Neural cell (in vitro differentiated cells): ENCODE measurements around the gene AFAP1. TPM values are rescaled to one million over a fixed set of nuclear protein-coding genes. Genes with fewer than 3 reads are reported as not detected.

Source experiments
- H2AFZ ChIP-seq: fragments of 200-600, 300-800 bp; sonication (generic), shearing (Covaris generic); 2 replicates; pipeline ENCODE4 v1.6.0; 2014; ENCODE audit warnings: low read depth, mild to moderate bottlenecking, antibody characterized with exemption, low read length, moderate library complexity
- H3F3A ChIP-seq: fragments of 200-600 bp; shearing (Covaris generic); 2 replicates; pipeline ENCODE4 v1.6.1; 2016; ENCODE audit warnings: mild to moderate bottlenecking, moderate library complexity, mixed read lengths, antibody characterized with exemption, low read length; ENCODE audit not compliant: insufficient read depth, poor library complexity, severe bottlenecking
- H3K27ac ChIP-seq: fragments of 200-600, 300-800 bp; sonication (generic), shearing (Covaris generic); 2 replicates; pipeline ENCODE4 v1.5.1; 2014; ENCODE audit warnings: mild to moderate bottlenecking, low read length, moderate library complexity
- H3K27me3 ChIP-seq: fragments of 300-800, 200-600 bp; sonication (generic), shearing (Covaris generic); 2 replicates; pipeline ENCODE4 v1.6.0; 2014; ENCODE audit warnings: mild to moderate bottlenecking, low read depth, low read length, moderate library complexity; ENCODE audit not compliant: insufficient read depth
- H3K36me3 ChIP-seq: fragments of 300-800, 200-600 bp; sonication (generic), shearing (Covaris generic); 2 replicates; pipeline ENCODE4 v1.5.1; 2014; ENCODE audit warnings: mild to moderate bottlenecking, antibody characterized with exemption, low read length, moderate library complexity; ENCODE audit not compliant: insufficient read depth
- H3K4me2 ChIP-seq: fragments of 300-800, 200-600 bp; sonication (generic), shearing (Covaris generic); 2 replicates; pipeline ENCODE4 v1.6.0; 2014; ENCODE audit warnings: mild to moderate bottlenecking, low read length
- H3K4me3 ChIP-seq: fragments of 300-800, 200-600 bp; sonication (generic), shearing (Covaris generic); 2 replicates; pipeline ENCODE4 v1.5.1; 2014; ENCODE audit warnings: mild to moderate bottlenecking, low read length, moderate library complexity
- H3K79me2 ChIP-seq: fragments of 200-600 bp; shearing (Covaris generic); replicated peaks from 2 replicates; pipeline ENCODE4 v1.6.0; 2014; ENCODE audit warnings: mild to moderate bottlenecking, low read length, moderate library complexity; ENCODE audit not compliant: insufficient read depth
- H3K9ac ChIP-seq: fragments of 300-800, 200-600 bp; sonication (generic), shearing (Covaris generic); 2 replicates; pipeline ENCODE4 v1.6.1; 2016; ENCODE audit warnings: mild to moderate bottlenecking, low read length, mixed read lengths
- H3K9me2 ChIP-seq: fragments of 200-600 bp; shearing (Covaris generic); 2 replicates; pipeline ENCODE4 v1.6.1; 2016; ENCODE audit warnings: mild to moderate bottlenecking, low read length, mixed read lengths; ENCODE audit not compliant: insufficient read depth
- H3K9me3 ChIP-seq: fragments of 200-600, 300-800 bp; sonication (generic), shearing (Covaris generic); 2 replicates; pipeline ENCODE4 v1.6.1; 2016; ENCODE audit warnings: mild to moderate bottlenecking, mixed run types, low read length, moderate library complexity, mixed read lengths
- H4K20me1 ChIP-seq: fragments of 200-600 bp; shearing (Covaris generic); 2 replicates; pipeline ENCODE4 v1.6.1; 2016; ENCODE audit warnings: mild to moderate bottlenecking, mixed run types; ENCODE audit not compliant: insufficient read depth
- EP300 ChIP-seq: fragments of 450-650 bp; conservative IDR thresholded peaks from 2 replicates; pipeline ENCODE4 v1.6.1; 2014; ENCODE audit warnings: antibody characterized with exemption, mild to moderate bottlenecking, moderate library complexity; ENCODE audit not compliant: poor library complexity, severe bottlenecking
- EZH2 ChIP-seq: fragments of 200-600, 300-800 bp; shearing (Covaris generic), sonication (generic); IDR thresholded peaks from 2 replicates; pipeline ENCODE4 v1.6.1; 2014; ENCODE audit warnings: antibody characterized with exemption, low read length, borderline replicate concordance, mild to moderate bottlenecking; ENCODE audit not compliant: insufficient read depth, poor library complexity, severe bottlenecking
- MXI1 ChIP-seq: fragments of 450-650 bp; conservative IDR thresholded peaks from 2 replicates; pipeline ENCODE4 v1.6.1; 2014; ENCODE audit warnings: antibody characterized with exemption, mild to moderate bottlenecking; ENCODE audit not compliant: poor library complexity, severe bottlenecking
- POLR2AphosphoS5 ChIP-seq: IDR thresholded peaks from 2 replicates; pipeline ENCODE4 v1.6.1; 2012
- RAD21 ChIP-seq: fragments of 450-650 bp; conservative IDR thresholded peaks from 2 replicates; pipeline ENCODE4 v1.6.1; 2014; ENCODE audit warnings: antibody characterized with exemption, mild to moderate bottlenecking, moderate library complexity
- SMC3 ChIP-seq: fragments of 450-650 bp; conservative IDR thresholded peaks from 2 replicates; pipeline ENCODE4 v1.6.1; 2014; ENCODE audit warnings: antibody characterized with exemption, mild to moderate bottlenecking, moderate library complexity; ENCODE audit not compliant: poor library complexity
- TAF1 ChIP-seq: IDR thresholded peaks from 2 replicates; pipeline ENCODE4 v1.6.1; 2012; ENCODE audit warnings: low read depth
- polyA plus RNA-seq: library from polyadenylated mRNA; depleted of rRNA; stranded (reverse); fragments of >200 nt; gene quantifications from 2 replicates; pipeline ENCODE4 v1.2.3, GENCODE V29; 2014
- TF ChIP-seq, protein P1 (sequence below): IDR thresholded peaks from 2 replicates; pipeline ENCODE4 v1.6.1; 2012; ENCODE audit warnings: borderline replicate concordance
- TF ChIP-seq, protein P2 (sequence below): fragments of 450-650 bp; IDR thresholded peaks from 2 replicates; pipeline ENCODE4 v1.5.1; 2014; ENCODE audit warnings: antibody characterized with exemption, mild to moderate bottlenecking, moderate library complexity; ENCODE audit not compliant: poor library complexity, severe bottlenecking

Gene AFAP1
- polyA plus RNA-seq, 1 donor from 2014 or later = 38.9 TPM

DNA sequence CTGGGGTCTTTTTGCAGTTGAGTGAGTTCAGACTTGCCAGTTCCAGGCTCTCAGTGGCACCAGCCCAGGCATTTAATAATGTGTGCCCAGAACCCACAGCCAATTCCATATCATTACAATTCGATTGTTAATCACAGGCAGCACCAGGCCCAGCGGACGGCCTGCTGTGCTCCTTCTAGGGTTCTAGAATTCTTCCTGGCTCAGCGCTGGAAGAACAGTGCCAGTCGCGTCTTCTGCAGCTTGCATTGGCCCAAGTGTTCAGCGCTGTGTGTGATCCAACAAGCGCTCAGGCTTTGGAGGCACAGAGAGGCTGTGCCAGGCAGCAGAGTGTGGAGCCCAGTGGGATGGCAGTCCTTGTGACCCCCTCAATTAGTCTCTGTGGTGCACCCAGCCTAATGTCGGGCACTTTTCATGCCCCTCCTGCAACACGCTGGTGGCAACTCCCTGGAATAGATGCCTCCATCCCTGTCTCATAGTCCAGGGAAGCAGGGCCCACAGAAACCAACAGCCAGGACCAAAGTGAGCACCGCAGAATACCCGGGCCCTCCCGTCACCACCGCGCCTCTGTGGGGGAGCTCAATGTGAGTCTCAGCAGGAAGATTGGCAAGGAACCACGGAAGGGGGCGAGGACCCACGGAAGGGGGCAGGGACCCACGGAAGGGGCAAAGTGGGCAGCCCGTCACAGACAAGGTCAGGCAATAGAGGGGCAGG is 193.2 kb downstream of the AFAP1 start:
- no peaks in the 10 kb centered on the region for H3K79me2 ChIP-seq
- no peak overlapping the region for H3K27ac ChIP-seq
- H2AFZ ChIP-seq = no peak overlapping the region
- H3K27me3 ChIP-seq = no peaks in the 10 kb centered on the region
- H3K9me3 ChIP-seq = no peaks in the 10 kb centered on the region
- H3K4me2 ChIP-seq = no peak overlapping the region
- TF ChIP-seq POLR2AphosphoS5 (no peak), SMC3 (no peak), EP300 (no peak), TAF1 (no peak), EZH2 (no peak), RAD21 (no peak)
- TF ChIP-seq, protein P1, sequence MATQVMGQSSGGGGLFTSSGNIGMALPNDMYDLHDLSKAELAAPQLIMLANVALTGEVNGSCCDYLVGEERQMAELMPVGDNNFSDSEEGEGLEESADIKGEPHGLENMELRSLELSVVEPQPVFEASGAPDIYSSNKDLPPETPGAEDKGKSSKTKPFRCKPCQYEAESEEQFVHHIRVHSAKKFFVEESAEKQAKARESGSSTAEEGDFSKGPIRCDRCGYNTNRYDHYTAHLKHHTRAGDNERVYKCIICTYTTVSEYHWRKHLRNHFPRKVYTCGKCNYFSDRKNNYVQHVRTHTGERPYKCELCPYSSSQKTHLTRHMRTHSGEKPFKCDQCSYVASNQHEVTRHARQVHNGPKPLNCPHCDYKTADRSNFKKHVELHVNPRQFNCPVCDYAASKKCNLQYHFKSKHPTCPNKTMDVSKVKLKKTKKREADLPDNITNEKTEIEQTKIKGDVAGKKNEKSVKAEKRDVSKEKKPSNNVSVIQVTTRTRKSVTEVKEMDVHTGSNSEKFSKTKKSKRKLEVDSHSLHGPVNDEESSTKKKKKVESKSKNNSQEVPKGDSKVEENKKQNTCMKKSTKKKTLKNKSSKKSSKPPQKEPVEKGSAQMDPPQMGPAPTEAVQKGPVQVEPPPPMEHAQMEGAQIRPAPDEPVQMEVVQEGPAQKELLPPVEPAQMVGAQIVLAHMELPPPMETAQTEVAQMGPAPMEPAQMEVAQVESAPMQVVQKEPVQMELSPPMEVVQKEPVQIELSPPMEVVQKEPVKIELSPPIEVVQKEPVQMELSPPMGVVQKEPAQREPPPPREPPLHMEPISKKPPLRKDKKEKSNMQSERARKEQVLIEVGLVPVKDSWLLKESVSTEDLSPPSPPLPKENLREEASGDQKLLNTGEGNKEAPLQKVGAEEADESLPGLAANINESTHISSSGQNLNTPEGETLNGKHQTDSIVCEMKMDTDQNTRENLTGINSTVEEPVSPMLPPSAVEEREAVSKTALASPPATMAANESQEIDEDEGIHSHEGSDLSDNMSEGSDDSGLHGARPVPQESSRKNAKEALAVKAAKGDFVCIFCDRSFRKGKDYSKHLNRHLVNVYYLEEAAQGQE = no peak
- no peak overlapping the region for H3K9ac ChIP-seq
- H3K9me2 ChIP-seq = no peaks in the 10 kb centered on the region
- H4K20me1 ChIP-seq = no peaks in the 10 kb centered on the region
- no peaks in the 10 kb centered on the region for H3F3A ChIP-seq
- H3K4me3 ChIP-seq = no peak overlapping the region
- H3K36me3 ChIP-seq = no peaks in the 10 kb centered on the region

DNA sequence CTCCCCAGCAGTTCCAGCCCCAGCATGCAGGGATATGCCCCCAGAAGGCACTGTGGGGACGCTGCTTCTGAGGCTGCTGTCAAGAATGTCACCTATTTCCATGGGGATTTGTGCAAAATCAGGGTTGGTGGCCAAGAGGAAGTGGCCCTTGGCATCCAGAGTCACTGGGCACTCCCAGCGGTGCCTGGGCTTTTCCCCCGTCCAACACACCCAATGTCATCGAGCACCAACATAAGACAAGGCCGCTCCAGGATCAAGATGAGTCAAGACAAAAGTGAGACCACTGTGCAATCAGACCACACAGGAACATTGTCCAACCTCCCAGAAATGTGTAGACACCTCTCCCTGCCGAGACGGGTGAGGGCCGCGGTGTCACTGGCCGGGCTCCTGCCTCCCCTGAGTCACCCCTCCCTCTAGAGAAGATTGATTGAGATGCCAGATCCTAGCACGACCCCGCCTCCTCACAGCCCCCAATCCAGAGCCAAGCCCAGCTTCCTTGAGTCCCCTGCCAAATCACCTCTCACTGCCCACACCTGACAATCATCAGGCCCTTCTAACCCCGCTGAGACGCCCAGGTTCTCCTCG is 194.3 kb downstream of the AFAP1 start:
- H3K79me2 ChIP-seq = no peaks in the 10 kb centered on the region

More for the DNA sequence above, 194.3 kb downstream of the AFAP1 start:
- Histone ChIP-seq H3K36me3 (no peaks in the 10 kb centered on the region), H3K27me3 (no peaks in the 10 kb centered on the region), H3K9me2 (no peaks in the 10 kb centered on the region), H3K9me3 (no peaks in the 10 kb centered on the region), H3K4me3 (no peak overlapping the region), H3K4me2 (no peak overlapping the region), H4K20me1 (no peaks in the 10 kb centered on the region), H2AFZ (no peak overlapping the region), H3F3A (no peaks in the 10 kb centered on the region), H3K9ac (no peak overlapping the region), H3K27ac (no peak overlapping the region)
- TF ChIP-seq EP300 (no peak), TAF1 (no peak), SMC3 (no peak), POLR2AphosphoS5 (no peak), EZH2 (no peak), MXI1 (no peak), RAD21 (no peak)
- TF ChIP-seq, protein P2, sequence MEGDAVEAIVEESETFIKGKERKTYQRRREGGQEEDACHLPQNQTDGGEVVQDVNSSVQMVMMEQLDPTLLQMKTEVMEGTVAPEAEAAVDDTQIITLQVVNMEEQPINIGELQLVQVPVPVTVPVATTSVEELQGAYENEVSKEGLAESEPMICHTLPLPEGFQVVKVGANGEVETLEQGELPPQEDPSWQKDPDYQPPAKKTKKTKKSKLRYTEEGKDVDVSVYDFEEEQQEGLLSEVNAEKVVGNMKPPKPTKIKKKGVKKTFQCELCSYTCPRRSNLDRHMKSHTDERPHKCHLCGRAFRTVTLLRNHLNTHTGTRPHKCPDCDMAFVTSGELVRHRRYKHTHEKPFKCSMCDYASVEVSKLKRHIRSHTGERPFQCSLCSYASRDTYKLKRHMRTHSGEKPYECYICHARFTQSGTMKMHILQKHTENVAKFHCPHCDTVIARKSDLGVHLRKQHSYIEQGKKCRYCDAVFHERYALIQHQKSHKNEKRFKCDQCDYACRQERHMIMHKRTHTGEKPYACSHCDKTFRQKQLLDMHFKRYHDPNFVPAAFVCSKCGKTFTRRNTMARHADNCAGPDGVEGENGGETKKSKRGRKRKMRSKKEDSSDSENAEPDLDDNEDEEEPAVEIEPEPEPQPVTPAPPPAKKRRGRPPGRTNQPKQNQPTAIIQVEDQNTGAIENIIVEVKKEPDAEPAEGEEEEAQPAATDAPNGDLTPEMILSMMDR = no peak
- TF ChIP-seq, protein P1 = no peak
